Measurements from ENCODE around the gene KRTAP10-9.
"Not testable (repeated sequence)": the region's sequence is repeated elsewhere in the genome, so short reads cannot be mapped to it uniquely, and the experiment has no call there.

The KRTAP10-9 gene

GRCh38 chr21:44649521-44650100 is 22.7 kb downstream of the KRTAP10-9 start:
- Mint-ChIP-seq H3K36me3 (no peaks in the 10 kb centered on the region), H3K9me3 (peaks cover 5% of the 10 kb centered on the region), H3K27me3 (peaks cover 11% of the 10 kb centered on the region), H3K4me1 (peaks cover 3% of the 10 kb centered on the region), H3K4me3 (no peak overlapping the region), H3K27ac (no peak overlapping the region)
- DNase-seq (ENCODE audit: low spot score in 2 of 2) (no peak), ATAC-seq (ENCODE audit: low read depth) (no peak)

DNA sequence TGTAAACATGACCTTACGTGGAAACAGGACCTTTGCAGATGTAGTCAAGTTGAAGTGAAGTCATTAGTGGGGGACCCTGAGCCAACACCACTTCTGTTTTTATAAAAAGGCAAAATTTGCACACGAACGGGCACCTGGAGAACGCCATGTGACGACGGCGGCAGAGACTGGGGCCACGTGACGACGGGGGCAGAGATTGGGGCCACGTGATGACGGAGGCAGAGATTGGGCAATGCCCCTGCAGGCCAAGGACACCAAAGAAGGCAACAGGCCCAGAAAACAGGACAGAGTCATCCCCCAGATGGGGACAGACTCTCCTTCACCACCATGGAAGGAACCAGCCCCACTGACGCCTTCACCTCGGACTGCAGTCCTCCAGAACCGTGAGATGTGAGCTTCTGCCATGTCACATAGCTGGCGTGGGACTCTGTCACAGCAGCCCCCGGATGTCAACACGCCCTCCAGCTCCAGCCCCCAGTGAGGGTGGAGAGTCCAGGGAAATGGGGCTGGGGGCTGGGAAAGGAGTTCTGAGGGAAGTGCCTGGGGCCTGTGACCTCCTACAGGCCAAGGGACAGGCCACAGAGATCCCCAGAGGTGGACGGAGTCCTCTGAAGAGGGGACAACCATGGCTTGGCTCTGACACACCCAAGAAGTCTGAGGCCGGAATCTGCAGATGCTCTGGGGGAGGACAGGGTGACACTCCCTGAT is 23.5 kb downstream of the KRTAP10-9 start:
- DNase-seq (ENCODE audit: low spot score in 2 of 2) = no peak
- no peak overlapping the region for H3K4me3 Mint-ChIP-seq
- H3K27ac Mint-ChIP-seq = no peak overlapping the region
- no peaks in the 10 kb centered on the region for H3K36me3 Mint-ChIP-seq
- H3K4me1 Mint-ChIP-seq = peaks cover 3% of the 10 kb centered on the region
- no peak for ATAC-seq (ENCODE audit: low read depth)
- H3K9me3 Mint-ChIP-seq = no peaks in the 10 kb centered on the region
- peaks cover 11% of the 10 kb centered on the region for H3K27me3 Mint-ChIP-seq

- Mint-ChIP-seq H3K36me3 (no peaks in the 10 kb centered on the region), H3K27me3 (peaks cover 11% of the 10 kb centered on the region), H3K9me3 (peaks cover under 1% of the 10 kb centered on the region), H3K4me3 (no peak overlapping the region), H3K4me1 (peaks cover 3% of the 10 kb centered on the region), H3K27ac (no peak overlapping the region)
- no peak for DNase-seq (ENCODE audit: low spot score in 2 of 2)
- ATAC-seq (ENCODE audit: low read depth) = no peak
These were observed 24.2 kb downstream of the KRTAP10-9 start for GRCh38 chr21:44650973-44651675.

GRCh38 chr21:44653123-44653522 is 26.2 kb downstream of the KRTAP10-9 start:
- Mint-ChIP-seq H3K4me1 (peaks cover 6% of the 10 kb centered on the region), H3K27me3 (peaks cover 7% of the 10 kb centered on the region), H3K36me3 (peaks cover 1% of the 10 kb centered on the region), H3K27ac (no peak overlapping the region), H3K4me3 (no peak overlapping the region), H3K9me3 (peaks cover 8% of the 10 kb centered on the region)
- ATAC-seq (ENCODE audit: low read depth) = no peak
- DNase-seq (ENCODE audit: low spot score in 2 of 2) = no peak

DNA sequence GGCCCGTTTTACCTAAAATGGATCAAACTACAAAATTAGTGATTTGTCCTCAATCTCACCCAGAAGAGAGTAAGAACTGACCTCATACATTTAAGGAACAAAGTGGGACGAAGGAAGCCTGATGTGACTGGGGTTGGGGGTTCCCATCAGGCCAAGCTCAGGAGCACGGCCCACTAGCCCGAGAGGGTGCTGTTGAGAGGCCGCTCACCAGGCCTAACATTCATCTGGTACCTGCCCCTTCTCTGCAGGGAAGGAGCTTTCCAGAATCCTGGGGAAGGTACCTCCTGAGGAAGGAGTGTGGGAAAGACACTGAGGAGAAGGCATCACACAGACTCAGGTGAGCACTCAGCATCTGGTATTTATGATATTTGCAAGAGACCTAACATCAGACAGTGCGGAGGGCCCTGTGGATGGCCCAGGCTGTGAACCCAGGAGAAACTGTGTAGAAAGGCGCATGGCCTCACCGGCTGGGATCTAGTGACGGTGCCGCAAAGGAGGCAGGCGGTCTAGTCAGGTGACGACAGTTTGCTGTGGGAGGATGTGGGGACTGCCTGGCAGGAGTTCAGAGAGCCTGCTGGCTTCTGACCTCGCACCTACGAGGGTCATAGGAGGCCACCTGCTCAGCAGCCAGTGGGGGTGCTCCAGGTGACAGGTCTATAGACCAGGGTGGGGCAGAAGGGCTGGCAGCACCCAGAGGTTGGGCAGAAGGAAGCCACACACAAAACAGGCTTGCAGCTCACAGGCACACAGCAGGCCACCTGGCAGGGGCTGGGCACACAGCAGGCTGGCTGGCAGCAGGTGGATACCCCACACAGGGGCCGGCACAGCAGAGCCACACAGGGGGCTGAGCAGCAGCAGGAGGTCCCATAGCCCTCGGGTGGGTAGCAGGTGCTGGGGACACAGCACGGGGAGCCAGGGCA is 27.0 kb downstream of the KRTAP10-9 start:
- no peak overlapping the region for H3K4me3 Mint-ChIP-seq
- no peak overlapping the region for H3K27ac Mint-ChIP-seq
- peaks cover 1% of the 10 kb centered on the region for H3K36me3 Mint-ChIP-seq
- H3K9me3 Mint-ChIP-seq = peaks cover 8% of the 10 kb centered on the region
- H3K27me3 Mint-ChIP-seq = peaks cover 7% of the 10 kb centered on the region
- DNase-seq (ENCODE audit: low spot score in 2 of 2) (no peak), ATAC-seq (ENCODE audit: low read depth) (no peak)
- H3K4me1 Mint-ChIP-seq = peaks cover 7% of the 10 kb centered on the region

- no peak for ATAC-seq (ENCODE audit: low read depth)
- H3K36me3 Mint-ChIP-seq = peaks cover 1% of the 10 kb centered on the region
- H3K27me3 Mint-ChIP-seq = peaks cover 6% of the 10 kb centered on the region
- no peak within 1 kb of the TSS for H3K4me3 Mint-ChIP-seq
- H3K27ac Mint-ChIP-seq = no peak within 1 kb of the TSS
- peaks cover 7% of the 10 kb centered on the region for H3K4me1 Mint-ChIP-seq
- H3K9me3 Mint-ChIP-seq = peaks cover 8% of the 10 kb centered on the region
- DNase-seq (ENCODE audit: low spot score in 2 of 2) = no peak
These were observed 27.8 kb downstream of the KRTAP10-9 start, which contains the start of gene KRTAP12-4 for GRCh38 chr21:44654576-44655175. Gene KRTAP12-4, minus strand, starts transcription at chr21:44654659. Its CDS starts 45 bp downstream, at chr21:44654614.

DNA sequence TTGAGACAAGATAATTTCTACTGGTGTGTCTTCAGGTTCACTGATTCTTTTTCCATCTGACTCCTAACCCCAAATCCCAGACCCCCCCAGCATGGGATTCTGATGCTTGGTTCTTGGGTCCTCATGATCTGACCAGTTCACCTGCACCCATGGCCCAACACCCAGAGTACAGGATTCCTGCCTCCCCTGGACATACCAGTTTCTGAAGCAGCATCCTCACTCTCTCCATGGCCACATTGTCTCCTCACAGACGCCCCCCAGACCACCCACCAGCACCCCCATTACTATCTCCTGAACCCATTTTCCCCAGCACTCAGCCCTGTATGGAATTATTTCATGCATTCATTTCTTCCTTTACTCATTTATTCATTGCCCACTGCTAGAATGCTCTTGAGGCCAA is 30.0 kb downstream of the KRTAP10-9 start:
- Mint-ChIP-seq H3K27ac (no peak overlapping the region), H3K27me3 (peaks cover 6% of the 10 kb centered on the region), H3K4me3 (no peak overlapping the region), H3K9me3 (peaks cover 10% of the 10 kb centered on the region), H3K4me1 (peaks cover 7% of the 10 kb centered on the region), H3K36me3 (peaks cover 1% of the 10 kb centered on the region)
- no peak for ATAC-seq (ENCODE audit: low read depth)
- DNase-seq (ENCODE audit: low spot score in 2 of 2) = no peak

- DNase-seq (ENCODE audit: low spot score in 2 of 2) (no peak), ATAC-seq (ENCODE audit: low read depth) (peak; percentile 53)
- Mint-ChIP-seq H3K4me3 (peak within 1 kb of the TSS; percentile 46), H3K36me3 (peaks cover 1% of the 10 kb centered on the region), H3K27me3 (peaks cover 10% of the 10 kb centered on the region), H3K4me1 (peaks cover 7% of the 10 kb centered on the region), H3K9me3 (peaks cover 15% of the 10 kb centered on the region), H3K27ac (no peak within 1 kb of the TSS)
These were observed 31.0 kb downstream of the KRTAP10-9 start, which contains the start of gene KRTAP12-3 for GRCh38 chr21:44657635-44658540. Gene KRTAP12-3, plus strand, starts transcription at chr21:44657932. Its CDS starts 48 bp downstream, at chr21:44657980.

DNA sequence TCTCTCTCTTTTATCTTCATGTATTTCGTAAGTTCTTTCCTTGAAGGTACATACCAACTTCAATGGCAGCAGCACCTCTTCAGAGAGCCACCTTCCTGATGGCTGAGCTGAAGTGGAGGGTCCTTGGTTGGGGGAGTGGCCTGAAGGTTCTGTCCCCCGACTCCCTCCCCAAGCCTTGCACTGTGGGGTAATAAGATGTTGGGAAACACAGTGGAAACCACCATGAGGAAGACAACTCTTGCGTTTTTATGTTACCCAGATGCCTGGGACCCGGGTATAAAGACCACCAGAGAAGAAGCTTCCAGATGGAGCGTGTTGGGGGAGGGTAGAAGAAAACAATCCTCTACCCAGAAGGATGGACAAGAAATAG is 31.6 kb downstream of the KRTAP10-9 start:
- DNase-seq (ENCODE audit: low spot score in 2 of 2) (no peak), ATAC-seq (ENCODE audit: low read depth) (no peak)
- Mint-ChIP-seq H3K4me3 (no peak overlapping the region), H3K9me3 (peaks cover 15% of the 10 kb centered on the region), H3K27ac (no peak overlapping the region), H3K27me3 (peaks cover 10% of the 10 kb centered on the region), H3K4me1 (peaks cover 7% of the 10 kb centered on the region), H3K36me3 (peaks cover 1% of the 10 kb centered on the region)

GRCh38 chr21:44658913-44659595 is 32.2 kb downstream of the KRTAP10-9 start:
- Mint-ChIP-seq H3K4me1 (peaks cover 7% of the 10 kb centered on the region), H3K4me3 (no peak overlapping the region), H3K27me3 (peaks cover 10% of the 10 kb centered on the region), H3K27ac (no peak overlapping the region), H3K9me3 (peaks cover 15% of the 10 kb centered on the region), H3K36me3 (peaks cover 1% of the 10 kb centered on the region)
- ATAC-seq (ENCODE audit: low read depth) (no peak), DNase-seq (ENCODE audit: low spot score in 2 of 2) (no peak)

- Mint-ChIP-seq H3K9me3 (peaks cover 12% of the 10 kb centered on the region), H3K27me3 (peaks cover 14% of the 10 kb centered on the region)
- H3K4me3 Mint-ChIP-seq; ATAC-seq (ENCODE audit: low read depth); H3K4me1 Mint-ChIP-seq; H3K36me3 Mint-ChIP-seq; DNase-seq (ENCODE audit: low spot score in 2 of 2); H3K27ac Mint-ChIP-seq: not testable (repeated sequence)
These were observed 34.7 kb downstream of the KRTAP10-9 start for GRCh38 chr21:44661567-44661966.

- H3K4me1 Mint-ChIP-seq = no peaks in the 10 kb centered on the region
- peaks cover 4% of the 10 kb centered on the region for H3K36me3 Mint-ChIP-seq
- H3K27me3 Mint-ChIP-seq = peaks cover 20% of the 10 kb centered on the region
- no peak for ATAC-seq (ENCODE audit: low read depth)
- DNase-seq (ENCODE audit: low spot score in 2 of 2) = no peak
- no peak overlapping the region for H3K4me3 Mint-ChIP-seq
- H3K27ac Mint-ChIP-seq = no peak overlapping the region
- peaks cover 10% of the 10 kb centered on the region for H3K9me3 Mint-ChIP-seq
These were observed 37.8 kb downstream of the KRTAP10-9 start for GRCh38 chr21:44664691-44665090.
